Pulmonary artery endothelial cell (primary cell): ENCODE results near the gene XPR1. TPM values are rescaled to one million over a fixed set of nuclear protein-coding genes. Genes with fewer than 3 reads are reported as not detected.

ENCODE experiments used
- DNase-seq: peaks from one replicate; pipeline ENCODE4 v3.0.0-alpha.2; 2011; ENCODE audit warnings: low read depth, low spot score
- total RNA-seq: library from RNA; depleted of rRNA; stranded (reverse); fragments of >200 nt; gene quantifications from 2 replicates; pipeline ENCODE4 v1.2.3, GENCODE V29; 2014

Gene XPR1
- total RNA-seq, 1 donor from 2014 or later: 35.5 TPM

GRCh38 chr1:180928331-180929230 is 296.8 kb downstream of the XPR1 start:
- no peak for DNase-seq

DNA sequence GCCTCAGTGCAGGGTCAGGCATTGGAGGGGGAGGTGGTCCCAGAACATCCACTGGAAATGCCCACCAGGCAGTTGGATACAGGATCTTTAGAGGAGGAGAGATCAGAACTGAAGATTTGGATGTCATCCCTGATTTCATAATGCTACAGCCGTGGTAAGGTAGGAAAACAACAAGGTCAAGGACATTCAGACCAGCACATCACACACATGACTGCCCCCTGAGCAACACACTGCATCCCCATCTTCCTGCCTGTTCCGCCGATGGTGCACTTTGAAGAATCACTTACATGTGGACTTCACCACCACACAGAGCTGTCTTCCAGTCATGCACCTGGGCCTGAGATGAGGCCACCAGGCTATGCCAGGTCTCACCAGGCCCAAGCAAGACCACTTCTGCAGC is 297.6 kb downstream of the XPR1 start:
- no peak for DNase-seq

DNA sequence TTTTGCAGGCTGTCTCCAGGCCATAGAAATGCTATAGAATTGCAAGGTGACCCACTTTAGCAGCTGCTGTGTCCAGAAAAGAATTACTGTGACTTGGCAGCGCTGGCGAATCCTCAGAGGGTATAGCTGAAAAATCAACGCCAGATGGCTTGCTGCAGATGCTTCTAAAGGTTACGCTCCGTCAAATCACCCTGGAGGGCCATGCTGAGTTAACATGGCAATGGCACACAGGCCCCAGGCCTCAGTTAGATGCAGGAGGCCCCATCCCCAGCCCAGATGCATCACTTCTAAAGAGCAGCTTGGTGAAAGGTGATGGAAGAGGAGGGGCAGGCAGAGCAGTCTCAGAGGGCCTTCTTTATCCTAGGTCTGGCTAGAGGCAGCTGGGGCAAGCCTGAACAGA is 298.9 kb downstream of the XPR1 start:
- no peak for DNase-seq

DNA sequence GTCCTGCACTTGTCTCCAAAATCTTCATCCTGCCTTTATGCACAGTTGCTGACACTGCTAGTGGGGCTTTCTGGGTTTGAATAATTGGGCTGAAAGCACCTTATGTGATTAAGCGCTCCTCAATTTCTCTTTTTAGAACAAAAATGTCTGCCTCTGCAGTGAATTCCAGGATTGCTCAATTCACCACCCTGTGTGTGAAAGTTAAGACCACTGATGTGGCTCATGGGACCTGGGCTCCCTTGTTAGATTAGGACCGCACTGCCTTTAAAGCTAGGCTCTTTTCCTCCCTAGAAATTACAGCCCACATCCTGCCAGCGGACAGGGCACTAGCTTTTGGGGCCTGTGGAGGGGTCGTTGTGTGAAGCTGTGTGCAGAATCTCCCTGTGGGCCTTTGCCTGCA is 299.7 kb downstream of the XPR1 start:
- no peak for DNase-seq

DNA sequence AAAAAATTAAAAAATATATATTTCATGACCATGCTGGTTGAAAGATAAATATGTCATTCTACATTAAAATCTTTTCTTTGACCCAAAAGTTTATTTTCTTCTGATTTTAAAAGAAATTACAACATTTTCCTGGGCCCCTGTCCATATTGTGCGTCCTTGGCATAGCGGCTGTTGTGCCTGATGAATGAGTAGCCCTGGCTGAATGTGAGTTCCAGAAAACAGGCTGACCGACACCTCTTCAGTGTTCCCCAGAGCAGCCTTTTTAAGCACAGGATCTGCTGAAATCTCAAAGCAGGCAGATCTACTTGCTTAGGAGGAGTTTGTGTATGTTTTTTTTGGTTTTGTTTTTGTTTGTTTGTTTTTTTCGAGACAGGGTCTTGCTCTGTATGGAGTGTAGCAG is 300.6 kb downstream of the XPR1 start:
- no peak for DNase-seq

GRCh38 chr1:180933141-180933540 is 301.3 kb downstream of the XPR1 start:
- DNase-seq: no peak

DNA sequence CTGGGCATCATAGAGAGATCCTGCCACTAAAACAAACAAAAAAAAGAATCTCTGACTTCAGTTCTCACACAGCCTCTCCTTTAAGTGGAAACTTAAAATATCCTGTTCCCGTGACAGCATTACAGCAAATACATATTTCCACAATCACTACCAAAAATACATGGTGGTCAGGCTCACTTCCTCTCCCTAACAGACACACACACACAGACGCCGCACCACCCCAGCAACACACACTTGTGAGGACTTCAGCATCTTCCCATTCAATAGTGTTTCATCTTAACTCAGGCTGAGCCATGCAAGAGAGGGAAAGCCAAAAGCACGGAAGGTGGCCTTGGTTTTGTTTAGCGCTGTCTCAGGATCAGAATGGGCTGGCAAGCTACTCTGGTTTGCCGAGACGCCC is 302.7 kb downstream of the XPR1 start:
- no peak for DNase-seq

DNA sequence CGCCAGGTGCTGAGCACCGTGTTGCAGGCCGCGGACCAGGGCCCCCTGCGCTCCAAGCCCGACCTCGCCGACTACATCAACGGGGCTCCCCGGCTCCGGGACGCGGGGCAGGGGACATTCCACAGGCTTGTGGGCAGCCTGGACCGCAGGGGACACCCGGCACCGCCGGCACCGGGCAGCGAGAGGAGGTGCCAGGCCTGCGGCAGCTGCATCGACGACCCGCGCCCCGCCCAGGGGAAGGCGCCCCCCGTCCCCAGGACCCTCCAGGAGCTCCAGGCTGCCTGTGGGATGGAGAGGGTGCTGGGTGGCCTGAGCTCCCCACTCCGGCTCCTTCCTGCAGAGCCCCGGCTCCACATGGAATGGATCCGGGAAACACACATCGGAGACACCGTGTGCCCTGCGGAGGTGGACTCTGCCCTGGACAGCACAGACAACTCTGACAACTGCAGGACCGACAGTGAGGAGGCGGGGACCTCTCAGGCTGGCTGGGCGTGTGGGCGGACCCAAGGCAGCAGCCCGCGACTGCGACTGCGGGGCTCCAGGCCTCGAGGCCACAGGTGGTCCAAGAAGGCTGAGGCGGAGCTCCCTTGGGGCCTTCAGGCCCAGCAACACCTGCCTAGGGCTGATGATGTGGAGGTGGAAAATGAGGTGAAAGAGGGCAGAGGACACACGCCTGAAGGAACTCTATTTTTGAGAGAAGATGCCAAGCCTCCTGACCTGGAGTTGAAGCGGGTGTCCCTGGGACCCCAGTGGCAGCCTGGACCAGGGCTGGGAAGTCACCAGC is 303.7 kb downstream of the XPR1 start:
- no peak for DNase-seq

GRCh38 chr1:180936110-180937011 is 304.5 kb downstream of the XPR1 start:
- DNase-seq: no peak

- DNase-seq: no peak
Measured at GRCh38 chr1:180937012-180937372, 305.2 kb downstream of the XPR1 start.

DNA sequence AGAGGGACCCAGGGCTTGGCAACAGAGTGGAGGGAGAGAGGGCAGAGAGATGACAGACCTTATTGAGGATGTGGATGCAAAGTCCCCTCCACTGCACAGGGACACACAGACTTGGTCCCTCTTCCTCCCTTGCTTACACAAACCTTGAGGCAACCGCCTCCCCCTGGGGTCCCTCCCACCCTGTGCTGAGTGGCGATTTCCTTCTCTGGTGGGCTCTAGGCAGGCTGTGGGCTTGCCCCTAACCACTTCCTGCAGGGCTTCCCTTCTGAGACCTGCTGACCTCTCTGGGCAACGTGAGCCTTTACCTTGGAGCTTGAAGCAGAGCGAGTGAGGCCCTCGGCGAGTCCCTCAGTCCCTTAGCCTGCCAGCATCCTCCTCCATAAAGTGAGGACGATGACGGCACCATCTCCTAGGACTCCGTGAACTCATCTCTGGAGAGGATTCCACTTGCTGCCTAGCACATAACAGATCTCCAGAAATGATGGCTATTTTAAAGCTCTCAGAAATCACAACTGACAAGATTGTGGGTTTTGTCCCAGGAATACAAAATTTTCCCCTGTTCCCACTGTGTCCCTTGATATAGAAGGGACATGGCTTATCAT is 305.9 kb downstream of the XPR1 start:
- DNase-seq: no peak

DNA sequence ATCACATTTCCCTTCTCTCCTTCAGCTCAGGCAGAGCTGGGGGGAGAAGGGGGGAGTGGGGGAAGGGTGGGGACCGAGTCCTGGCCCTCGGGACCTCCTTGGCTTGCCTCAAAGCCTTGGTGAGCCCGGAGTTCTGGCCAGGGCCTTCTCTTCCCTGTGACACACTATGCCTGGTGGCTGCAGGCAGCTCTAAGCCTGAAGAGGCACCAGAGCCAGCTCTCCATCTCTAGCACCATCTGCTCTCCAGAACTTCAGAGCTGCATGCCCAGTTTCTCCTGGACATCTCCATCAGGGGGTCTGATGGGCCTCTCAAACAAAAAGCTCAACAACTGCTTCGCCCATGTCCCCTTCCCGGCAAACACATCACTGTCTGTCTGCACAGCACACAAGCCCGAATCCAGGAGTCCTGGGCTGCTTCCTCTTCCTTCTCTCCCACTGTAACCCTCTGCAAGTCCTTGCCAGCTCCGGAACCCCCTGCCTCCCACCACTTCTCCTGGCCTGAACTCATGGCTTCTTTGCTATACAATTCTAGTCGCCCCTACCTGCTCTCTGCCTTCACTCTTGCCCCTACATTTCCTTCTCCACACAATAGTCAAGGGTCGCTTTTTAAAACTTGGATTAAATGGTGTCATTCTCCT is 307.4 kb downstream of the XPR1 start:
- DNase-seq: no peak

GRCh38 chr1:180939711-180940103 is 307.9 kb downstream of the XPR1 start:
- DNase-seq: no peak

Other genes starting within 250 kb of the XPR1 start
- gene ACBD6, start 129.4 kb upstream of the XPR1 start, total RNA-seq: 53.3 and 78.5 TPM in 2 replicates
- gene OVAAL, start 73.1 kb upstream of the XPR1 start, total RNA-seq: not detected in 2 replicates